Measurements from ENCODE around the gene CYB5R3. TPM values are rescaled to one million over a fixed set of nuclear protein-coding genes. Genes with fewer than 3 reads are reported as not detected.

CYB5R3 gene
- total and polyA plus RNA-seq, 4 experiments from 2014 or later = 42.7 to 91.1 (median 44.8) TPM

Other genes starting within 250 kb of the CYB5R3 start
- under 1 TPM; 0.29 to 0.55 TPM for gene NFAM1, start 217.0 kb downstream of the CYB5R3 start, total RNA-seq
- gene NFAM1, start 217.0 kb downstream of the CYB5R3 start, polyA plus RNA-seq = under 1 TPM in 1 of 2 donors, not detected in 1; 0.05 TPM
- gene RRP7A, start 129.6 kb downstream of the CYB5R3 start, total RNA-seq = 100 to 1,000 TPM in 1 of 2 experiments, 10 to 100 TPM in 1; 98.1 to 104 TPM
- gene RRP7A, start 129.6 kb downstream of the CYB5R3 start, polyA plus RNA-seq = 10 to 100 TPM; 56.9 to 57.6 TPM
- gene SERHL2, start 95.4 kb downstream of the CYB5R3 start, total RNA-seq = under 1 TPM; 0.36 to 0.81 TPM
- gene SERHL2, start 95.4 kb downstream of the CYB5R3 start, polyA plus RNA-seq = under 1 TPM in 1 of 2 donors, not detected in 1; 0.26 TPM
- gene POLDIP3, start 34.5 kb downstream of the CYB5R3 start, total RNA-seq = 10 to 100 TPM; 80.6 to 82.3 TPM
- gene POLDIP3, start 34.5 kb downstream of the CYB5R3 start, polyA plus RNA-seq = 10 to 100 TPM; 66.1 to 74.9 TPM
- 1 to 10 TPM; 1.9 to 2.1 TPM for gene ATP5MGL, start 8.8 kb downstream of the CYB5R3 start, total RNA-seq
- gene ATP5MGL, start 8.8 kb downstream of the CYB5R3 start, polyA plus RNA-seq = under 1 TPM in 1 of 2 donors, not detected in 1; 0.78 TPM
- under 1 TPM in 1 of 2 experiments, not detected in 1; 0.15 TPM for gene A4GALT, start 71.5 kb upstream of the CYB5R3 start, total RNA-seq
- gene A4GALT, start 71.5 kb upstream of the CYB5R3 start, polyA plus RNA-seq = not detected
- 10 to 100 TPM; 44.7 to 45.7 TPM for gene ARFGAP3, start 207.9 kb upstream of the CYB5R3 start, total RNA-seq
- gene ARFGAP3, start 207.9 kb upstream of the CYB5R3 start, polyA plus RNA-seq = 10 to 100 TPM; 38.4 to 49.0 TPM